Inferior parietal cortex (tissue), 1 donor: ENCODE data around the gene KIAA1958.

Experiments
- DNase-seq: peaks from one replicate; pipeline ENCODE4 v3.0.0-alpha.2; 2016; ENCODE audit errors: extremely low spot score

The KIAA1958 gene

GRCh38 chr9:112530751-112531205 lies 44.2 kb downstream of the KIAA1958 start:
- no peak for DNase-seq

- DNase-seq = no peak
Observed at GRCh38 chr9:112531666-112532282, 45.1 kb downstream of the KIAA1958 start.

- DNase-seq = no peak
Observed at GRCh38 chr9:112532427-112532826, 45.8 kb downstream of the KIAA1958 start.

GRCh38 chr9:112533660-112534059 lies 47.0 kb downstream of the KIAA1958 start:
- DNase-seq = no peak

GRCh38 chr9:112535301-112535700 lies 48.7 kb downstream of the KIAA1958 start:
- no peak for DNase-seq

- DNase-seq = no peak
Observed at GRCh38 chr9:112535811-112536210, 49.2 kb downstream of the KIAA1958 start.

GRCh38 chr9:112537561-112537960 lies 50.9 kb downstream of the KIAA1958 start:
- DNase-seq = no peak

GRCh38 chr9:112540800-112541199 lies 54.2 kb downstream of the KIAA1958 start:
- DNase-seq = no peak

- DNase-seq = no peak
Observed at GRCh38 chr9:112541685-112542084, 55.1 kb downstream of the KIAA1958 start.

GRCh38 chr9:112542593-112543292 lies 56.1 kb downstream of the KIAA1958 start:
- DNase-seq = no peak

GRCh38 chr9:112544477-112544876 lies 57.9 kb downstream of the KIAA1958 start:
- no peak for DNase-seq

- DNase-seq = no peak
Observed at GRCh38 chr9:112545237-112545636, 58.6 kb downstream of the KIAA1958 start.

- DNase-seq = no peak
Observed at GRCh38 chr9:112546149-112547012, 59.8 kb downstream of the KIAA1958 start.

- DNase-seq = no peak
Observed at GRCh38 chr9:112548051-112548440, 61.4 kb downstream of the KIAA1958 start.

- DNase-seq = no peak
Observed at GRCh38 chr9:112548836-112549595, 62.4 kb downstream of the KIAA1958 start.

GRCh38 chr9:112550531-112550930 lies 63.9 kb downstream of the KIAA1958 start:
- no peak for DNase-seq

- DNase-seq = no peak
Observed at GRCh38 chr9:112551641-112552040, 65.0 kb downstream of the KIAA1958 start.

- DNase-seq = no peak
Observed at GRCh38 chr9:112552229-112553056, 65.8 kb downstream of the KIAA1958 start.

- no peak for DNase-seq
Observed at GRCh38 chr9:112553256-112553826, 66.7 kb downstream of the KIAA1958 start.

- no peak for DNase-seq
Observed at GRCh38 chr9:112554516-112554915, 67.9 kb downstream of the KIAA1958 start.
